A549 (cell line): ENCODE results near the gene ZC3H4. TPM values are rescaled to one million over a fixed set of nuclear protein-coding genes. Genes with fewer than 3 reads are reported as not detected.
"Not testable (repeated sequence)": the region's sequence is repeated elsewhere in the genome, so short reads cannot be mapped to it uniquely, and the experiment has no call there.

ENCODE experiments used
- ATAC-seq, 2 experiments: fragments of 200-7000 bp in 1 of 2; fragments of >200 bp in 1 of 2; cut with Nextera tagmentation in 1 of 2; cut with Tn5 transposase in 1 of 2; 3 replicates each; pipeline versions ENCODE4 v1.8.0 to v1.9.1; 2018 to 2020; ENCODE audit warnings: mild to moderate bottlenecking in 1 of 2, moderate library complexity in 1 of 2
- CTCF ChIA-PET: fragments of 300-600 bp; sonication (Branson Sonifier 250); formaldehyde crosslinking; extraction: SDS; loops from one replicate; lab custom pipeline; 2021; ENCODE audit warnings: antibody characterized with exemption, inconsistent platforms; lab: Yijun Ruan, JAX
- POLR2A ChIA-PET: fragments of 350-600 bp; formaldehyde crosslinking; extraction: SDS; loops from one replicate; lab custom pipeline; 2021; ENCODE audit warnings: antibody characterized with exemption, inconsistent platforms; lab: Yijun Ruan, JAX
- DNase-seq, 2 experiments: peaks; one replicate each; pipeline versions ENCODE4 v3.0.0 to v3.0.0-alpha.2; 2011 to 2016; ENCODE audit warnings: low read depth in 1 of 2, low spot score in 1 of 2
- FAIRE-seq: peaks from 2 replicates; lab custom pipeline; 2011; peaks lifted over from hg19 to GRCh38; lab: Jason Lieb, UNC
- H3K27ac ChIP-seq, 2 experiments: fragments of >200 bp; sonication (Bioruptor Twin); formaldehyde crosslinking; 3 replicates each; pipeline ENCODE4 v1.5.1; 2016 to 2017
- H3K4me1 ChIP-seq: fragments of >200 bp; sonication (Bioruptor Twin); formaldehyde crosslinking; 3 replicates; pipeline ENCODE4 v1.6.1; 2016
- H3K4me2 ChIP-seq: fragments of >200 bp; sonication (Bioruptor Twin); formaldehyde crosslinking; 3 replicates; pipeline ENCODE4 v1.6.1; 2016
- H3K4me3 ChIP-seq: fragments of >200 bp; sonication (Bioruptor Twin); formaldehyde crosslinking; 3 replicates; pipeline ENCODE4 v1.5.1; 2016
- H3K9me3 ChIP-seq: fragments of >200 bp; sonication (Bioruptor Twin); formaldehyde crosslinking; 3 replicates; pipeline ENCODE4 v1.6.1; 2016
- CBX8 ChIP-seq: fragments of 200-600 bp; sonication (generic); IDR thresholded peaks from 2 replicates; pipeline ENCODE4 v1.6.1; 2016
- CEBPB ChIP-seq, 2 experiments: fragments of >200 bp in 1 of 2; sonication (Bioruptor Twin) in 1 of 2; formaldehyde crosslinking in 1 of 2; IDR thresholded peaks; 2 replicates each; pipeline ENCODE4 v1.6.1; 2012 to 2016
- HDAC2 ChIP-seq: fragments of 200-600 bp; sonication (generic); IDR thresholded peaks from 2 replicates; pipeline ENCODE4 v1.6.1; 2016
- JUNB ChIP-seq: fragments of >200 bp; sonication (Bioruptor Twin); formaldehyde crosslinking; IDR thresholded peaks from 2 replicates; pipeline ENCODE4 v1.6.1; 2016
- KDM5A ChIP-seq: fragments of 200-600 bp; sonication (generic); IDR thresholded peaks from 2 replicates; pipeline ENCODE4 v1.6.1; 2016; ENCODE audit warnings: antibody characterized with exemption, mild to moderate bottlenecking
- MAFK ChIP-seq: fragments of 450-650 bp; IDR thresholded peaks from 2 replicates; pipeline ENCODE4 v1.6.1; 2014; ENCODE audit not compliant: partially characterized antibody
- MAZ ChIP-seq: fragments of 150-350 bp; IDR thresholded peaks from 2 replicates; pipeline ENCODE4 v1.6.1; 2014; ENCODE audit warnings: antibody characterized with exemption, low read depth, low read length, borderline replicate concordance
- NR3C1 ChIP-seq: fragments of >200 bp; sonication (Bioruptor Twin); formaldehyde crosslinking; IDR thresholded peaks from 3 replicates; pipeline ENCODE4 v1.6.1; 2017
- RFX5 ChIP-seq: fragments of 450-650 bp; IDR thresholded peaks from 2 replicates; pipeline ENCODE4 v1.7.1; 2014; ENCODE audit warnings: antibody characterized with exemption, mild to moderate bottlenecking, moderate library complexity
- RNF2 ChIP-seq: fragments of 200-600 bp; sonication (generic); IDR thresholded peaks from 2 replicates; pipeline ENCODE4 v1.6.1; 2016; ENCODE audit warnings: low read depth, mild to moderate bottlenecking, antibody characterized with exemption, moderate library complexity, borderline replicate concordance
- SREBF2 ChIP-seq: fragments of 450-650 bp; IDR thresholded peaks from 2 replicates; pipeline ENCODE4 v1.6.1; 2014; ENCODE audit warnings: mild to moderate bottlenecking, moderate library complexity
- TFCP2L1 ChIP-seq: fragments of 250-450 bp; sonication (Bioruptor Pico); IDR thresholded peaks from 2 replicates; pipeline ENCODE4 v1.5.0; 2021; ENCODE audit warnings: mild to moderate bottlenecking
- ZC3H11A ChIP-seq: fragments of 450-650 bp; IDR thresholded peaks from 2 replicates; pipeline ENCODE4 v1.6.1; 2014; ENCODE audit warnings: antibody characterized with exemption, mild to moderate bottlenecking
- ZFP36 ChIP-seq: fragments of 450-650 bp; IDR thresholded peaks from 2 replicates; pipeline ENCODE4 v1.6.1; 2014; ENCODE audit warnings: borderline replicate concordance; ENCODE audit not compliant: partially characterized antibody
- ZSCAN20 ChIP-seq: fragments of 250-450 bp; sonication (Bioruptor Pico); IDR thresholded peaks from 2 replicates; pipeline ENCODE4 v1.8.0; 2022; ENCODE audit warnings: mild to moderate bottlenecking, moderate library complexity
- WGBS: methylation state at CpG from one replicate; pipeline ENCODE4 v1.1.6; 2017; ENCODE audit errors: missing lambda C conversion rate; 5-methylcytosine and 5-hydroxymethylcytosine counted together
- polyA plus RNA-seq, 4 experiments: library from polyadenylated mRNA; depleted of rRNA in 3 of 4; stranded (reverse); fragments of >200 nt; fragmentation: RNase III in 1 of 4; extraction: RNeasy Plus Mini Kit Qiagen cat#74134 plus additional on column Dnase treatment in 1 of 4; gene quantifications; 2 replicates in 3 of 4; 3 replicates in 1 of 4; pipeline ENCODE4 v1.2.3, GENCODE V29; 2011 to 2017
- TF ChIP-seq, protein P1 (sequence below): fragments of 450-650 bp; IDR thresholded peaks from 2 replicates; pipeline ENCODE4 v1.6.1; 2014; ENCODE audit warnings: antibody characterized with exemption
- TF ChIP-seq, protein P2 (sequence below): IDR thresholded peaks from 2 replicates; pipeline ENCODE4 v1.6.1; 2012; ENCODE audit warnings: low read depth, borderline replicate concordance
- TF ChIP-seq, protein P3 (sequence below): IDR thresholded peaks from 2 replicates; pipeline ENCODE4 v1.6.1; 2012
- TF ChIP-seq, protein P4 (sequence below): fragments of 200-600 bp; sonication (generic); IDR thresholded peaks from 2 replicates; pipeline ENCODE4 v1.6.1; 2016; ENCODE audit warnings: antibody characterized with exemption, mild to moderate bottlenecking, moderate library complexity

The ZC3H4 gene
- polyA plus RNA-seq, 2 of the 4 experiments (the other 2 are of a cell fraction) = 7.7 to 33.4 TPM

DNA sequence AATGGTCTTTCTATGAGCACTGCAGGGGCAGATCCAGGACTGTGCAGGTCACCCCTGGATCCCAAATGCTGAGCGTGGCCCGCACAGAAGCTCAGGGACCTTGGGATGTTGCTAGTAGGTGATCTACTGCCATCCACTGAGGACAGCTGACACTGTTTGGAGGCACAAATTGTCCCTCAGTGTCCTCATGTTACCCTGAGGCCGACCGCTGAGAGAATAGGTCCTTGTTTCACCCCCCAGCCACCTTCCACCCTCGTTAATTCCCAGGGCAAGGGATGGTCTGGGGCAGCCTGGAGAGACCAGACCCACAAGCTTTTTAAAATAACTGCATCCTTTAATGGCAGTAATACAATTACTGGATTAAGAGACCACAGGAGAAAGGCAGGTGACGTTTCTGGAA is 49.7 kb downstream of the ZC3H4 start:
- TF ChIP-seq ZSCAN20 (CRISPR knock-in tag) = no peak
- TF ChIP-seq RNF2 = no peak
- no peak for TF ChIP-seq CEBPB (IDR thresholded peaks at IDR 0.05)
- TF ChIP-seq HDAC2 = no peak
- TF ChIP-seq ZC3H11A = no peak
- TF ChIP-seq SREBF2 = no peak
- TF ChIP-seq MAZ = no peak
- TF ChIP-seq ZFP36 = no peak
- TF ChIP-seq, protein P1, sequence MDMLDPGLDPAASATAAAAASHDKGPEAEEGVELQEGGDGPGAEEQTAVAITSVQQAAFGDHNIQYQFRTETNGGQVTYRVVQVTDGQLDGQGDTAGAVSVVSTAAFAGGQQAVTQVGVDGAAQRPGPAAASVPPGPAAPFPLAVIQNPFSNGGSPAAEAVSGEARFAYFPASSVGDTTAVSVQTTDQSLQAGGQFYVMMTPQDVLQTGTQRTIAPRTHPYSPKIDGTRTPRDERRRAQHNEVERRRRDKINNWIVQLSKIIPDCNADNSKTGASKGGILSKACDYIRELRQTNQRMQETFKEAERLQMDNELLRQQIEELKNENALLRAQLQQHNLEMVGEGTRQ = no peak
- FAIRE-seq (no peak), DNase-seq (no peak), ATAC-seq (no peak)
- CTCF ChIA-PET = interaction anchor here (1.0 to 1.8 kb wide), 6 partner anchors 10 to 62 kb away, joined by 3 to 6 read pairs (median 4); no protein-coding TSS in a partner anchor
- Histone ChIP-seq H3K9me3 (no peaks in the 10 kb centered on the region), H3K4me2 (no peak overlapping the region), H3K27ac (no peak overlapping the region), H3K4me1 (no peaks in the 10 kb centered on the region), H3K4me3 (no peak overlapping the region)
- WGBS = 93% methylated on average over 6 of the region's 6 CpGs
- POLR2A ChIA-PET = no interaction called here

DNA sequence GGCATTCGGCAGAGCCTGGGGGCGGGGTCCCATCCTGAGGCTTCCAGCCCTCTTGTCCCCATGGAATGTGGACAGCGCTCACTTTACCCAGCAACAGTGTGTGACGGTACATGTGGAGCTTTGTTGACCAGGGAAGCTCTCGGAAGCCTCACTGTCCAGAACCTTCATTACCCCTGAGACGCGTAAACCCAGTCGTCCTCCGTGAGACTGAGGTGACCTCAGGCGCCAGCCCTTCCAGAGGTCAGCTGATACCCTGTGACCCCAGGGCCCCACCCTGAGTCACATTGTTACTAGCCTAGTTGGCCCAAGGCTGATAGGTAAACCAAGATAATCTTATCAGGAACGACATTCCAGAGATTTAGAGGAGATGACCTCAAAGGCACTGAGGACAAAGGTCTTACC is 55.0 kb downstream of the ZC3H4 start:
- no peak for TF ChIP-seq RFX5
- H3K4me1 ChIP-seq = no peaks in the 10 kb centered on the region
- H3K27ac ChIP-seq = no peak overlapping the region
- CTCF ChIA-PET = interaction anchor here (0.5 to 4.5 kb wide), 12 partner anchors 12 to 263 kb away, joined by 3 to 15 read pairs (median 5); no protein-coding TSS in a partner anchor
- H3K4me2 ChIP-seq = no peak overlapping the region
- no peaks in the 10 kb centered on the region for H3K9me3 ChIP-seq
- FAIRE-seq (no peak), ATAC-seq (peak; percentile 12 to 20; a peak in 2 of 6 replicates), DNase-seq (no peak)
- 83% methylated on average over 11 of the region's 11 CpGs for WGBS
- no peak overlapping the region for H3K4me3 ChIP-seq
- POLR2A ChIA-PET = no interaction called here

DNA sequence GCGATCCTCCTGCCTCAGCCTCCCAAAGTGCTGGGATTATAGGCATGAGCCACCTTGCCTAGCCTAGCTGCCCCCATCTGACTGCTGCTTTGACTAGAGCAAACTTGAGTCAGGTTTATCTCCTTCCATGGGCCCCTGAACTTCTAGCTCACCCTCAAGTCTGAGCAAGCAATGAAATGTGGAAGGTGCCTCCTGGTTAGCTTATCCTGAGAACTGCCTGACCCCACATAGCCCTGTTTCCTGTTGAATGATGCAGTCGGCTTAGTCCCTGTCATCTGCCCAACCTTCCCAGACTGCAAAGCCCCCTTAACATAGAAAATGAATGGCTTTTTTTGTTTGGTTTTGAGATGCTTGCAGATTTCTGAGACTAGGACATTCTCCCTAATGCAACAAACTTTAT is 56.2 kb downstream of the ZC3H4 start:
- H3K4me2 ChIP-seq = no peak overlapping the region
- ChIA-PET CTCF (interaction anchor here (0.7 to 4.5 kb wide), 8 partner anchors 13 to 68 kb away, joined by 3 to 15 read pairs (median 6); no protein-coding TSS in a partner anchor), POLR2A (interaction anchor here (1.1 kb wide), 1 partner anchor 56 kb away, joined by 4 read pairs; no protein-coding TSS in a partner anchor)
- no peaks in the 10 kb centered on the region for H3K4me1 ChIP-seq
- DNase-seq (no peak), FAIRE-seq (no peak), ATAC-seq (peak in 1 of 2 experiments; percentile 30; a peak in 3 of 6 replicates)
- 50% methylated on average over 2 of the region's 2 CpGs for WGBS
- no peaks in the 10 kb centered on the region for H3K9me3 ChIP-seq
- H3K4me3 ChIP-seq = no peak overlapping the region
- TF ChIP-seq, protein P2, sequence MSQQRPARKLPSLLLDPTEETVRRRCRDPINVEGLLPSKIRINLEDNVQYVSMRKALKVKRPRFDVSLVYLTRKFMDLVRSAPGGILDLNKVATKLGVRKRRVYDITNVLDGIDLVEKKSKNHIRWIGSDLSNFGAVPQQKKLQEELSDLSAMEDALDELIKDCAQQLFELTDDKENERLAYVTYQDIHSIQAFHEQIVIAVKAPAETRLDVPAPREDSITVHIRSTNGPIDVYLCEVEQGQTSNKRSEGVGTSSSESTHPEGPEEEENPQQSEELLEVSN = no peak
- TF ChIP-seq TFCP2L1 (CRISPR knock-in tag) = no peak
- TF ChIP-seq JUNB = no peak
- H3K27ac ChIP-seq = no peak overlapping the region

DNA sequence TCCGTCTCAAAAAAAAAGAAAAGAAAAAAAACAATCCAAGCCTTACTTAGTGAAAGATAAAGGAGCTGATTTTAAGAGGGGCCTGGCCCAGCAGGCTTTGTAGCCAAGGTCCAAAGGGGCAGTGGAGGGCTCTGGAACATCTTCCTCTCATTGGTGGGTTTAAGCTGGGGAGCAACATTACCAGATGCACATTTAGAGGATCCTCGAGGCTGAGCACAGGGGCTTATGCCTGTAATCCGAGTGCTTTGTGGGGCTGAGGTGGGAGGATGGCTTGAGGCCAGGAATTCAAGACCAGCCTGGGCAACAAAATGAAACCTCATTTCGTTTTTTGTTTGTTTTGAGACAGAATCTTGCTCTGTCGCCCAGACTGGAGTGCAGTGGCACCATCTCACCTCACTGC is 57.2 kb downstream of the ZC3H4 start:
- FAIRE-seq (no peak), ATAC-seq (peak in 1 of 2 experiments; percentile 35; a peak in 1 of 6 replicates), DNase-seq (no peak)
- ChIA-PET POLR2A (no interaction called here), CTCF (interaction anchor here (0.9 to 4.5 kb wide), 6 partner anchors 13 to 43 kb away, joined by 3 to 15 read pairs (median 5); no protein-coding TSS in a partner anchor)
- no peaks in the 10 kb centered on the region for H3K4me1 ChIP-seq
- H3K9me3 ChIP-seq = no peaks in the 10 kb centered on the region
- H3K4me3 ChIP-seq = no peak overlapping the region
- H3K4me2 ChIP-seq = no peak overlapping the region
- TF ChIP-seq, protein P3, sequence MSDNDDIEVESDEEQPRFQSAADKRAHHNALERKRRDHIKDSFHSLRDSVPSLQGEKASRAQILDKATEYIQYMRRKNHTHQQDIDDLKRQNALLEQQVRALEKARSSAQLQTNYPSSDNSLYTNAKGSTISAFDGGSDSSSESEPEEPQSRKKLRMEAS = no peak
- TF ChIP-seq NR3C1 (no peak), KDM5A (no peak), MAFK (no peak), CBX8 (no peak)
- TF ChIP-seq, protein P4, sequence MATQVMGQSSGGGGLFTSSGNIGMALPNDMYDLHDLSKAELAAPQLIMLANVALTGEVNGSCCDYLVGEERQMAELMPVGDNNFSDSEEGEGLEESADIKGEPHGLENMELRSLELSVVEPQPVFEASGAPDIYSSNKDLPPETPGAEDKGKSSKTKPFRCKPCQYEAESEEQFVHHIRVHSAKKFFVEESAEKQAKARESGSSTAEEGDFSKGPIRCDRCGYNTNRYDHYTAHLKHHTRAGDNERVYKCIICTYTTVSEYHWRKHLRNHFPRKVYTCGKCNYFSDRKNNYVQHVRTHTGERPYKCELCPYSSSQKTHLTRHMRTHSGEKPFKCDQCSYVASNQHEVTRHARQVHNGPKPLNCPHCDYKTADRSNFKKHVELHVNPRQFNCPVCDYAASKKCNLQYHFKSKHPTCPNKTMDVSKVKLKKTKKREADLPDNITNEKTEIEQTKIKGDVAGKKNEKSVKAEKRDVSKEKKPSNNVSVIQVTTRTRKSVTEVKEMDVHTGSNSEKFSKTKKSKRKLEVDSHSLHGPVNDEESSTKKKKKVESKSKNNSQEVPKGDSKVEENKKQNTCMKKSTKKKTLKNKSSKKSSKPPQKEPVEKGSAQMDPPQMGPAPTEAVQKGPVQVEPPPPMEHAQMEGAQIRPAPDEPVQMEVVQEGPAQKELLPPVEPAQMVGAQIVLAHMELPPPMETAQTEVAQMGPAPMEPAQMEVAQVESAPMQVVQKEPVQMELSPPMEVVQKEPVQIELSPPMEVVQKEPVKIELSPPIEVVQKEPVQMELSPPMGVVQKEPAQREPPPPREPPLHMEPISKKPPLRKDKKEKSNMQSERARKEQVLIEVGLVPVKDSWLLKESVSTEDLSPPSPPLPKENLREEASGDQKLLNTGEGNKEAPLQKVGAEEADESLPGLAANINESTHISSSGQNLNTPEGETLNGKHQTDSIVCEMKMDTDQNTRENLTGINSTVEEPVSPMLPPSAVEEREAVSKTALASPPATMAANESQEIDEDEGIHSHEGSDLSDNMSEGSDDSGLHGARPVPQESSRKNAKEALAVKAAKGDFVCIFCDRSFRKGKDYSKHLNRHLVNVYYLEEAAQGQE = no peak
- no peak overlapping the region for H3K27ac ChIP-seq
- 61% methylated on average over 5 of the region's 5 CpGs for WGBS

DNA sequence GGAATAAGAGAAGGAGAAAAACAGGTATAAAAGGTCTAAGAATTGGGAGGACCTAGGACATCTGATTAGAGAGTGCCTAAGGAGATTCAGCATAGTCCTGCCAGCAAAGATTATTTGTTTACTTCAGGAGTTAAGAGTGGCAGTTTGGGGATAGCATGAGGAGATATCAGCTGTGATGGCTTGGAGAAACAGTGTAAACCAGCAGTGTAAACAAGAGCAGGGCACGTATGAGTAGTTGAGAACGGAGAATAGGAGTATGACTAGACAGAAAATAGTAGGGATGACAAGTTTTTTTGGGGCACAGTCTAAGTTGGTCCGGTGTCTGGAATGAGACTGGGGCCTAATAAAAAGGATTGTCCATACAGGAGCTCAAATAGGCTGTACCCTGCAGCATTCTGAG is 63.0 kb downstream of the ZC3H4 start:
- WGBS = 53% methylated on average over 3 of the region's 3 CpGs
- DNase-seq, H3K4me1 ChIP-seq, CTCF ChIA-PET, H3K27ac ChIP-seq, H3K4me2 ChIP-seq, ATAC-seq, H3K9me3 ChIP-seq, POLR2A ChIA-PET, FAIRE-seq, H3K4me3 ChIP-seq: not testable (repeated sequence)
